ENCODE data around the gene SHH.
A peak's percentile ranks its signal among the peaks of the same experiment; 100 is the strongest.

Gene SHH

GRCh38 chr7:155764438-155764793, 47.8 kb downstream of the SHH start:
- DNase-seq (ENCODE audit: low read depth in 2 of 2), result peak; percentile 16 to 18

GRCh38 chr7:155763691-155764437, 48.4 kb downstream of the SHH start:
- peak; percentile 34 to 55 for DNase-seq (ENCODE audit: low read depth in 2 of 2)

- no peak for DNase-seq (ENCODE audit: low read depth in 2 of 2)
Observed at GRCh38 chr7:155763122-155763521, 49.1 kb downstream of the SHH start.

- DNase-seq (ENCODE audit: low read depth in 2 of 2), result no peak
Observed at GRCh38 chr7:155762655-155763054, 49.6 kb downstream of the SHH start.

GRCh38 chr7:155762036-155762435, 50.2 kb downstream of the SHH start:
- no peak for DNase-seq (ENCODE audit: low read depth in 2 of 2)

GRCh38 chr7:155761162-155761561, 51.1 kb downstream of the SHH start:
- DNase-seq (ENCODE audit: low read depth in 2 of 2), result no peak

- no peak for DNase-seq (ENCODE audit: low read depth in 2 of 2)
Observed at GRCh38 chr7:155759740-155760430, 52.4 kb downstream of the SHH start.

- no peak for DNase-seq (ENCODE audit: low read depth in 2 of 2)
Observed at GRCh38 chr7:155758348-155758747, 53.9 kb downstream of the SHH start.

- DNase-seq (ENCODE audit: low read depth in 2 of 2), result no peak
Observed at GRCh38 chr7:155756322-155756721, 55.9 kb downstream of the SHH start.

GRCh38 chr7:155755026-155755425, 57.2 kb downstream of the SHH start:
- no peak for DNase-seq (ENCODE audit: low read depth in 2 of 2)

GRCh38 chr7:155754165-155754564, 58.1 kb downstream of the SHH start:
- no peak for DNase-seq (ENCODE audit: low read depth in 2 of 2)

- no peak for DNase-seq (ENCODE audit: low read depth in 2 of 2)
Observed at GRCh38 chr7:155753446-155753965, 58.8 kb downstream of the SHH start.

GRCh38 chr7:155752756-155753445, 59.4 kb downstream of the SHH start:
- DNase-seq (ENCODE audit: low read depth in 2 of 2), result no peak

GRCh38 chr7:155751409-155751808, 60.9 kb downstream of the SHH start:
- DNase-seq (ENCODE audit: low read depth in 2 of 2), result no peak

- DNase-seq (ENCODE audit: low read depth in 2 of 2), result no peak
Observed at GRCh38 chr7:155750255-155751125, 61.8 kb downstream of the SHH start.

Data from stimulated activated CD8-positive, alpha-beta memory T cell treated with anti-CD3 and anti-CD28 coated beads, Interleukin-2, amount 100 ng/mL, for 48 hours (primary cell).